ENCODE measurements around the gene DHRSX. TPM values are rescaled to one million over a fixed set of nuclear protein-coding genes. Genes with fewer than 3 reads are reported as not detected.

DHRSX gene
- total and polyA plus RNA-seq, 2 donors (not counting 1 experiment from before 2014, with no cell fraction given) = 23.7 to 25.6 TPM

DNA sequence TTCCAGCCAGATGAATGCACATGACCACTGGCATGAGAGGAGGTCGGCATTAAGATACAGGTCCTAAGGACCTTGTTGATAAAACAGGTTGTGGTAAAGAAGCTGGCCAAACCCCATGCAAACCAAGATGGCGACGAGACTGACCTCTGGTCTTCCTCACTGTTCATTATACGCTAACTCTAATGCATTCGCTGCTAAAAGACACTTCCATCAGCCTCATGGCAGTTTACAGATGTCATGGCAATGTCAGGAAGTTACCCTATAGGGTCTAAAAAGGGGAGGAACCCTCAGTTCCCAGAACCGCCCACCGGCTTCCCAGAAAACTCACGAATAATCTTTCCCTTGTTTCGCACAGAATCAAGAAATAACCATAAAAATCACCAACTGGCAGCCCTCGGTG, 182.4 kb downstream of the DHRSX start:
- H3K79me2 ChIP-seq (ENCODE audit: control insufficient read depth, insufficient read depth, low read length) = no peaks in the 10 kb centered on the region
- no peak overlapping the region for H3K9ac ChIP-seq (ENCODE audit: insufficient read depth, low read length)
- no peaks in the 10 kb centered on the region for H3K36me3 ChIP-seq (ENCODE audit: control insufficient read depth, insufficient read depth, low read length)
- no peaks in the 10 kb centered on the region for H4K20me1 ChIP-seq (ENCODE audit: control insufficient read depth, extremely low read depth, insufficient read depth, low read length)
- TF ChIP-seq EZH2 (IDR thresholded peaks at IDR 0.05; ENCODE audit: low read length, missing control alignments) = no peak
- TF ChIP-seq, protein P1, sequence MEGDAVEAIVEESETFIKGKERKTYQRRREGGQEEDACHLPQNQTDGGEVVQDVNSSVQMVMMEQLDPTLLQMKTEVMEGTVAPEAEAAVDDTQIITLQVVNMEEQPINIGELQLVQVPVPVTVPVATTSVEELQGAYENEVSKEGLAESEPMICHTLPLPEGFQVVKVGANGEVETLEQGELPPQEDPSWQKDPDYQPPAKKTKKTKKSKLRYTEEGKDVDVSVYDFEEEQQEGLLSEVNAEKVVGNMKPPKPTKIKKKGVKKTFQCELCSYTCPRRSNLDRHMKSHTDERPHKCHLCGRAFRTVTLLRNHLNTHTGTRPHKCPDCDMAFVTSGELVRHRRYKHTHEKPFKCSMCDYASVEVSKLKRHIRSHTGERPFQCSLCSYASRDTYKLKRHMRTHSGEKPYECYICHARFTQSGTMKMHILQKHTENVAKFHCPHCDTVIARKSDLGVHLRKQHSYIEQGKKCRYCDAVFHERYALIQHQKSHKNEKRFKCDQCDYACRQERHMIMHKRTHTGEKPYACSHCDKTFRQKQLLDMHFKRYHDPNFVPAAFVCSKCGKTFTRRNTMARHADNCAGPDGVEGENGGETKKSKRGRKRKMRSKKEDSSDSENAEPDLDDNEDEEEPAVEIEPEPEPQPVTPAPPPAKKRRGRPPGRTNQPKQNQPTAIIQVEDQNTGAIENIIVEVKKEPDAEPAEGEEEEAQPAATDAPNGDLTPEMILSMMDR (conservative IDR thresholded peaks at IDR 0.05 in 1 of 2, IDR thresholded peaks at IDR 0.05 in 1 of 2; ENCODE audit: low read depth in 1 of 2, low read length in 2 of 2) = no peak
- H3K27ac ChIP-seq (ENCODE audit: insufficient read depth, low read length) = no peak overlapping the region
- no peak overlapping the region for H2AFZ ChIP-seq (ENCODE audit: low read length)
- DNase-seq (ENCODE audit: low read depth in 2 of 2) = no peak
- no peaks in the 10 kb centered on the region for H3K4me1 ChIP-seq (ENCODE audit: control insufficient read depth, extremely low read depth, insufficient read depth, low read length)
- no peaks in the 10 kb centered on the region for H3K9me3 ChIP-seq (ENCODE audit: control insufficient read depth, insufficient read depth, low read depth, low read length)
- H3K27me3 ChIP-seq (ENCODE audit: control insufficient read depth, insufficient read depth, low read length) = no peaks in the 10 kb centered on the region
- H3K4me2 ChIP-seq (ENCODE audit: extremely low read depth, insufficient read depth, low read length) = no peak overlapping the region
- H3K4me3 ChIP-seq (replicated peaks in 1 of 4; ENCODE audit: control extremely low read depth in 1 of 4, insufficient read depth in 1 of 4, low read depth in 3 of 4, low read length in 4 of 4) = no peak overlapping the region

DNA sequence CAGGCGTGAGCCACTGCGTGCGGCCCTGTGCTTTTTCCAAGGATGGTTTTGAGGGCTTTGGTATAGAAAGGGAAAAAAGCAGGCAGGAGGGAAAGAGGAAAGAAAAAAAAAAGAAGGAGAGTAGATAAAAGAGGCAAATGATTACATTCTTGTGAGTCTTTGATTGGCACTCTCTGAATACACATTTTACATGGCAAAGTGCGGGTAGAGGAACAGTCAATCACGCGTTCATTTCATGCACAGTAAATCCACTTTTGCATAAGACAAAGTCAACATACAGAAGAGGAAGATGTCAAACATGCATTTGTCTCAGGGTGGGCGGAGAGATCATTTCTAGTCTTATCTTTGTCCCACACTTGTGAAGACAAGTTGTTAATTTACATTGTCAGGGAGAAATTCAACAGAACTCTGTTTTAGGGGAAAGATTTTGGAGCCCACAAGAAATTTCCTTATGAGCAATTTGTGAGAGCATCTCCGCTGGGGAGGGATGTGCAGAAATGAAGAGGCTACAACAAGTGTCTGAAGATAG, 183.2 kb downstream of the DHRSX start:
- Histone ChIP-seq H3K27ac (ENCODE audit: insufficient read depth, low read length) (no peak overlapping the region), H3K27me3 (ENCODE audit: control insufficient read depth, insufficient read depth, low read length) (no peaks in the 10 kb centered on the region), H3K4me2 (ENCODE audit: extremely low read depth, insufficient read depth, low read length) (no peak overlapping the region), H3K4me3 (replicated peaks in 1 of 4; ENCODE audit: control extremely low read depth in 1 of 4, insufficient read depth in 1 of 4, low read depth in 3 of 4, low read length in 4 of 4) (no peak overlapping the region), H3K9me3 (ENCODE audit: control insufficient read depth, insufficient read depth, low read depth, low read length) (no peaks in the 10 kb centered on the region), H3K79me2 (ENCODE audit: control insufficient read depth, insufficient read depth, low read length) (no peaks in the 10 kb centered on the region), H2AFZ (ENCODE audit: low read length) (no peak overlapping the region), H3K36me3 (ENCODE audit: control insufficient read depth, insufficient read depth, low read length) (no peaks in the 10 kb centered on the region), H3K9ac (ENCODE audit: insufficient read depth, low read length) (no peak overlapping the region), H4K20me1 (ENCODE audit: control insufficient read depth, extremely low read depth, insufficient read depth, low read length) (no peaks in the 10 kb centered on the region), H3K4me1 (ENCODE audit: control insufficient read depth, extremely low read depth, insufficient read depth, low read length) (no peaks in the 10 kb centered on the region)
- DNase-seq (ENCODE audit: low read depth in 2 of 2) = no peak
- TF ChIP-seq, protein P1 (conservative IDR thresholded peaks at IDR 0.05 in 1 of 2, IDR thresholded peaks at IDR 0.05 in 1 of 2; ENCODE audit: low read depth in 1 of 2, low read length in 2 of 2) = no peak
- no peak for TF ChIP-seq EZH2 (IDR thresholded peaks at IDR 0.05; ENCODE audit: low read length, missing control alignments)

- DNase-seq (ENCODE audit: low read depth in 2 of 2) = peak in 1 of 2 donors; percentile 42
- TF ChIP-seq EZH2 (IDR thresholded peaks at IDR 0.05; ENCODE audit: low read length, missing control alignments) = no peak
- TF ChIP-seq, protein P1 (conservative IDR thresholded peaks at IDR 0.05 in 1 of 2, IDR thresholded peaks at IDR 0.05 in 1 of 2; ENCODE audit: low read depth in 1 of 2, low read length in 2 of 2) = no peak
- no peak overlapping the region for H3K4me3 ChIP-seq (replicated peaks in 1 of 4; ENCODE audit: control extremely low read depth in 1 of 4, insufficient read depth in 1 of 4, low read depth in 3 of 4, low read length in 4 of 4)
These were observed 184.2 kb downstream of the DHRSX start for GRCh38 chrX:2316534-2316933.

More at GRCh38 chrX:2316534-2316933, 184.2 kb downstream of the DHRSX start:
- Histone ChIP-seq H3K4me2 (ENCODE audit: extremely low read depth, insufficient read depth, low read length) (no peak overlapping the region), H3K79me2 (ENCODE audit: control insufficient read depth, insufficient read depth, low read length) (no peaks in the 10 kb centered on the region), H3K9me3 (ENCODE audit: control insufficient read depth, insufficient read depth, low read depth, low read length) (no peaks in the 10 kb centered on the region), H3K36me3 (ENCODE audit: control insufficient read depth, insufficient read depth, low read length) (no peaks in the 10 kb centered on the region), H4K20me1 (ENCODE audit: control insufficient read depth, extremely low read depth, insufficient read depth, low read length) (no peaks in the 10 kb centered on the region), H3K4me1 (ENCODE audit: control insufficient read depth, extremely low read depth, insufficient read depth, low read length) (no peaks in the 10 kb centered on the region), H3K27me3 (ENCODE audit: control insufficient read depth, insufficient read depth, low read length) (no peaks in the 10 kb centered on the region), H2AFZ (ENCODE audit: low read length) (no peak overlapping the region), H3K27ac (ENCODE audit: insufficient read depth, low read length) (no peak overlapping the region), H3K9ac (ENCODE audit: insufficient read depth, low read length) (no peak overlapping the region)
